ENCODE measurements around the gene HOXA6. TPM values are rescaled to one million over a fixed set of nuclear protein-coding genes. Genes with fewer than 3 reads are reported as not detected.

HOXA6 gene
- total RNA-seq, 1 donor from 2014 or later, result not detected

- H3K4me1 Mint-ChIP-seq (ENCODE audit: low read depth, unreplicated experiment), result peaks cover 9% of the 10 kb centered on the region
- no peak for DNase-seq
- peak overlapping the region; percentile 63 for H3K4me3 Mint-ChIP-seq (ENCODE audit: unreplicated experiment)
- no peaks in the 10 kb centered on the region for H3K36me3 Mint-ChIP-seq (ENCODE audit: unreplicated experiment)
- H3K9me3 Mint-ChIP-seq (ENCODE audit: unreplicated experiment), result peaks cover 30% of the 10 kb centered on the region
- TF ChIP-seq, protein P1, sequence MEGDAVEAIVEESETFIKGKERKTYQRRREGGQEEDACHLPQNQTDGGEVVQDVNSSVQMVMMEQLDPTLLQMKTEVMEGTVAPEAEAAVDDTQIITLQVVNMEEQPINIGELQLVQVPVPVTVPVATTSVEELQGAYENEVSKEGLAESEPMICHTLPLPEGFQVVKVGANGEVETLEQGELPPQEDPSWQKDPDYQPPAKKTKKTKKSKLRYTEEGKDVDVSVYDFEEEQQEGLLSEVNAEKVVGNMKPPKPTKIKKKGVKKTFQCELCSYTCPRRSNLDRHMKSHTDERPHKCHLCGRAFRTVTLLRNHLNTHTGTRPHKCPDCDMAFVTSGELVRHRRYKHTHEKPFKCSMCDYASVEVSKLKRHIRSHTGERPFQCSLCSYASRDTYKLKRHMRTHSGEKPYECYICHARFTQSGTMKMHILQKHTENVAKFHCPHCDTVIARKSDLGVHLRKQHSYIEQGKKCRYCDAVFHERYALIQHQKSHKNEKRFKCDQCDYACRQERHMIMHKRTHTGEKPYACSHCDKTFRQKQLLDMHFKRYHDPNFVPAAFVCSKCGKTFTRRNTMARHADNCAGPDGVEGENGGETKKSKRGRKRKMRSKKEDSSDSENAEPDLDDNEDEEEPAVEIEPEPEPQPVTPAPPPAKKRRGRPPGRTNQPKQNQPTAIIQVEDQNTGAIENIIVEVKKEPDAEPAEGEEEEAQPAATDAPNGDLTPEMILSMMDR (IDR thresholded peaks at IDR 0.05; ENCODE audit: partially characterized antibody, unreplicated experiment), result no peak
- peak overlapping the region; percentile 3 for H3K27ac Mint-ChIP-seq (ENCODE audit: unreplicated experiment)
- peaks cover 59% of the 10 kb centered on the region for H3K27me3 Mint-ChIP-seq (ENCODE audit: unreplicated experiment)
Observed at GRCh38 chr7:27107391-27108381, 39.9 kb downstream of the HOXA6 start.

DNA sequence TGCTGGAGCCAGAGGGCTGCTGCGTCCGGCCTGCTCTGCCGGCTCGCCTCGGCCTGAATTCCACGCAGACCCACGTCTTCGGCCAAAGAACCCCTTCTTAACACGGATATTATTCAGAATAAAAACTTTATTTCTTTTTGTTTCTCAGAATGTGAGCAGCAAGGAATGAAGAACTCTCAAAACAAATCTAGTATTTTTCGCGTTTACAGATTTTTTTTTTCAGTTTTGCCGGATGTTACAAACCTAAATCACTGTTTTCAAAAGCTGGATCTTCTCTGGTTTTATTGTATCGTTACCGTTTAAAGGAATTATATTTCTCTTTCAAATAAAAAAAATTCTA is 40.7 kb downstream of the HOXA6 start:
- Mint-ChIP-seq H3K27me3 (ENCODE audit: unreplicated experiment) (peaks cover 61% of the 10 kb centered on the region), H3K27ac (ENCODE audit: unreplicated experiment) (no peak overlapping the region), H3K4me3 (ENCODE audit: unreplicated experiment) (peak overlapping the region; percentile 39), H3K9me3 (ENCODE audit: unreplicated experiment) (peaks cover 32% of the 10 kb centered on the region), H3K36me3 (ENCODE audit: unreplicated experiment) (no peaks in the 10 kb centered on the region), H3K4me1 (ENCODE audit: low read depth, unreplicated experiment) (peaks cover 9% of the 10 kb centered on the region)
- TF ChIP-seq, protein P1 (IDR thresholded peaks at IDR 0.05; ENCODE audit: partially characterized antibody, unreplicated experiment), result no peak
- no peak for DNase-seq

DNA sequence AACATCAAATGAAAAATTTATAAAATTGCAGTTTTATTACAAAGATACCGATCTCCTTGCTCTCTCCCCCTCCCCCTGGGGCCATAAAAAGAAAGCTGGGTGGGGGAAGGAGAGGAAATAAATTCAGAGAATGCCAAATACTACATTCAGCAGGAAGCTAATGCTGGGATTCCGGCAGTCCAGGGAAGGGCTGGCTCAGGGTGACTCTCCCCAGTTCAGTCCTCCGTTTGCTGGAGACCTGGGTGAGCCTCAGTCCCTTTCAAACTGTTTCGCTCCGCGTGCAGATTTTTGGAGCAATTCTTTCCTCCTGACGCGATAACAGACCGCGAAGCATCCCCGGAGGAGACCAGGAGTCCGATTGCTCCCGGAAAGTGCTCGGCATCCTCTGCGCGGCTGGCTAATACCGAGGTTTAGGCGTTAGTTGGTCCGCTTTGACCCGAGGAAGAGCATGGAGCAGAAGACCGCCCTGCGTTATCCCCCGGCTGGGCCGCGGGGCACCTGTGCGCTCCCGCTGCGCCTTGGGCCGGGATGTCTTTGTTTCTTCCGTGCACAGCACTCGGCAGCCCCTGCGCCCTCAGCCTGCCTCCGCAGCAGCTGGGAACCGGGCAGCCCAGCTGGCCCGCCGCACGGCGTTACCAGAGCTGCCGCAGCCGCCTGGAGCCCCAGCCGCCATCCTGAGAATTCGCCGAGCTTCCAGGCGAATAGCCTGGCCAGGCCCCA is 41.2 kb downstream of the HOXA6 start:
- H3K27ac Mint-ChIP-seq (ENCODE audit: unreplicated experiment), result no peak overlapping the region
- H3K4me1 Mint-ChIP-seq (ENCODE audit: low read depth, unreplicated experiment), result peaks cover 9% of the 10 kb centered on the region
- peak; percentile 83 for DNase-seq
- peak overlapping the region; percentile 39 for H3K4me3 Mint-ChIP-seq (ENCODE audit: unreplicated experiment)
- H3K9me3 Mint-ChIP-seq (ENCODE audit: unreplicated experiment), result peaks cover 35% of the 10 kb centered on the region
- no peaks in the 10 kb centered on the region for H3K36me3 Mint-ChIP-seq (ENCODE audit: unreplicated experiment)
- TF ChIP-seq, protein P1 (IDR thresholded peaks at IDR 0.05; ENCODE audit: partially characterized antibody, unreplicated experiment), result no peak
- peaks cover 59% of the 10 kb centered on the region for H3K27me3 Mint-ChIP-seq (ENCODE audit: unreplicated experiment)

GRCh38 chr7:27105301-27106031 is 42.1 kb downstream of the HOXA6 start:
- Mint-ChIP-seq H3K27me3 (ENCODE audit: unreplicated experiment) (peaks cover 63% of the 10 kb centered on the region), H3K9me3 (ENCODE audit: unreplicated experiment) (peaks cover 34% of the 10 kb centered on the region), H3K27ac (ENCODE audit: unreplicated experiment) (no peak overlapping the region), H3K4me3 (ENCODE audit: unreplicated experiment) (peak overlapping the region; percentile 30), H3K36me3 (ENCODE audit: unreplicated experiment) (no peaks in the 10 kb centered on the region), H3K4me1 (ENCODE audit: low read depth, unreplicated experiment) (peaks cover 7% of the 10 kb centered on the region)
- DNase-seq, result no peak
- TF ChIP-seq, protein P1 (IDR thresholded peaks at IDR 0.05; ENCODE audit: partially characterized antibody, unreplicated experiment), result no peak
